A549 (cell line): ENCODE results near the gene SVOPL. TPM values are rescaled to one million over a fixed set of nuclear protein-coding genes. Genes with fewer than 3 reads are reported as not detected.

Experiments
- ATAC-seq, 2 experiments: fragments of 200-7000 bp in 1 of 2; fragments of >200 bp in 1 of 2; cut with Nextera tagmentation in 1 of 2; cut with Tn5 transposase in 1 of 2; 3 replicates each; pipeline versions ENCODE4 v1.8.0 to v1.9.1; 2018 to 2020; ENCODE audit warnings: mild to moderate bottlenecking in 1 of 2, moderate library complexity in 1 of 2
- CTCF ChIA-PET: fragments of 300-600 bp; sonication (Branson Sonifier 250); formaldehyde crosslinking; extraction: SDS; loops from one replicate; lab custom pipeline; 2021; ENCODE audit warnings: antibody characterized with exemption, inconsistent platforms; lab: Yijun Ruan, JAX
- POLR2A ChIA-PET: fragments of 350-600 bp; formaldehyde crosslinking; extraction: SDS; loops from one replicate; lab custom pipeline; 2021; ENCODE audit warnings: antibody characterized with exemption, inconsistent platforms; lab: Yijun Ruan, JAX
- DNase-seq, 2 experiments: peaks; one replicate each; pipeline versions ENCODE4 v3.0.0 to v3.0.0-alpha.2; 2011 to 2016; ENCODE audit warnings: low read depth in 1 of 2, low spot score in 1 of 2
- FAIRE-seq: peaks from 2 replicates; lab custom pipeline; 2011; peaks lifted over from hg19 to GRCh38; lab: Jason Lieb, UNC
- H3K27ac ChIP-seq, 2 experiments: fragments of >200 bp; sonication (Bioruptor Twin); formaldehyde crosslinking; 3 replicates each; pipeline ENCODE4 v1.5.1; 2016 to 2017
- H3K4me1 ChIP-seq: fragments of >200 bp; sonication (Bioruptor Twin); formaldehyde crosslinking; 3 replicates; pipeline ENCODE4 v1.6.1; 2016
- H3K4me2 ChIP-seq: fragments of >200 bp; sonication (Bioruptor Twin); formaldehyde crosslinking; 3 replicates; pipeline ENCODE4 v1.6.1; 2016
- H3K4me3 ChIP-seq: fragments of >200 bp; sonication (Bioruptor Twin); formaldehyde crosslinking; 3 replicates; pipeline ENCODE4 v1.5.1; 2016
- H3K9me3 ChIP-seq: fragments of >200 bp; sonication (Bioruptor Twin); formaldehyde crosslinking; 3 replicates; pipeline ENCODE4 v1.6.1; 2016
- CEBPB ChIP-seq, 2 experiments: fragments of >200 bp in 1 of 2; sonication (Bioruptor Twin) in 1 of 2; formaldehyde crosslinking in 1 of 2; IDR thresholded peaks; 2 replicates each; pipeline ENCODE4 v1.6.1; 2012 to 2016
- EHF ChIP-seq: fragments of 250-450 bp; sonication (Bioruptor Pico); IDR thresholded peaks from 2 replicates; pipeline ENCODE4 v1.5.0; 2020; ENCODE audit warnings: mild to moderate bottlenecking
- ELK1 ChIP-seq: fragments of 150-350 bp; IDR thresholded peaks from 2 replicates; pipeline ENCODE4 v1.6.1; 2014; ENCODE audit warnings: low read depth, mild to moderate bottlenecking, low read length
- FOSB ChIP-seq: fragments of 250-450 bp; sonication (Bioruptor Pico); IDR thresholded peaks from 2 replicates; pipeline ENCODE4 v1.5.0; 2020; ENCODE audit warnings: mild to moderate bottlenecking, moderate library complexity
- GATA3 ChIP-seq: IDR thresholded peaks from 2 replicates; pipeline ENCODE4 v1.6.1; 2012; ENCODE audit warnings: borderline replicate concordance
- HEYL ChIP-seq: fragments of 250-450 bp; sonication (Bioruptor Pico); IDR thresholded peaks from 2 replicates; pipeline ENCODE4 v1.8.0; 2021; ENCODE audit warnings: mild to moderate bottlenecking, moderate library complexity
- HOXB13 ChIP-seq: fragments of 250-450 bp; sonication (Bioruptor Pico); IDR thresholded peaks from 2 replicates; pipeline ENCODE4 v1.5.0; 2020; ENCODE audit warnings: low read depth, mild to moderate bottlenecking, moderate library complexity
- KDM5A ChIP-seq: fragments of 200-600 bp; sonication (generic); IDR thresholded peaks from 2 replicates; pipeline ENCODE4 v1.6.1; 2016; ENCODE audit warnings: antibody characterized with exemption, mild to moderate bottlenecking
- NFE2L2 ChIP-seq: fragments of 150-350 bp; conservative IDR thresholded peaks from 2 replicates; pipeline ENCODE4 v1.6.1; 2014; ENCODE audit warnings: low read length
- PHF8 ChIP-seq: fragments of 200-600 bp; sonication (generic); IDR thresholded peaks from 2 replicates; pipeline ENCODE4 v1.6.1; 2016; ENCODE audit warnings: low read depth, mild to moderate bottlenecking, antibody characterized with exemption, moderate library complexity, borderline replicate concordance
- POLR2AphosphoS2 ChIP-seq: conservative IDR thresholded peaks from 2 replicates; pipeline ENCODE4 v1.6.1; 2012; ENCODE audit warnings: low read length, improper control_type of control experiment, inconsistent platforms
- RAD21 ChIP-seq, 2 experiments: fragments of >200 bp in 1 of 2; sonication (Bioruptor Twin) in 1 of 2; formaldehyde crosslinking in 1 of 2; IDR thresholded peaks in 1 of 2; conservative IDR thresholded peaks in 1 of 2; 2 replicates in 1 of 2; 3 replicates in 1 of 2; pipeline ENCODE4 v1.6.1; 2012 to 2018; ENCODE audit warnings: inconsistent platforms in 1 of 2
- RCOR1 ChIP-seq: fragments of 150-350 bp; IDR thresholded peaks from 2 replicates; pipeline ENCODE4 v1.6.1; 2014; ENCODE audit warnings: antibody characterized with exemption, low read length, low read depth
- RFX5 ChIP-seq: fragments of 450-650 bp; IDR thresholded peaks from 2 replicates; pipeline ENCODE4 v1.7.1; 2014; ENCODE audit warnings: antibody characterized with exemption, mild to moderate bottlenecking, moderate library complexity
- SREBF2 ChIP-seq: fragments of 450-650 bp; IDR thresholded peaks from 2 replicates; pipeline ENCODE4 v1.6.1; 2014; ENCODE audit warnings: mild to moderate bottlenecking, moderate library complexity
- ZSCAN20 ChIP-seq: fragments of 250-450 bp; sonication (Bioruptor Pico); IDR thresholded peaks from 2 replicates; pipeline ENCODE4 v1.8.0; 2022; ENCODE audit warnings: mild to moderate bottlenecking, moderate library complexity
- WGBS: methylation state at CpG from one replicate; pipeline ENCODE4 v1.1.6; 2017; ENCODE audit errors: missing lambda C conversion rate; 5-methylcytosine and 5-hydroxymethylcytosine counted together
- polyA plus RNA-seq, 4 experiments: library from polyadenylated mRNA; depleted of rRNA in 3 of 4; stranded (reverse); fragments of >200 nt; fragmentation: RNase III in 1 of 4; extraction: RNeasy Plus Mini Kit Qiagen cat#74134 plus additional on column Dnase treatment in 1 of 4; gene quantifications; 2 replicates in 3 of 4; 3 replicates in 1 of 4; pipeline ENCODE4 v1.2.3, GENCODE V29; 2011 to 2017
- TF ChIP-seq, protein P1 (sequence below): IDR thresholded peaks from 2 replicates; pipeline ENCODE4 v1.6.1; 2012; ENCODE audit warnings: low read depth, borderline replicate concordance
- TF ChIP-seq, protein P2 (sequence below): fragments of 200-600 bp; sonication (generic); IDR thresholded peaks from 2 replicates; pipeline ENCODE4 v1.6.1; 2016; ENCODE audit warnings: antibody characterized with exemption, mild to moderate bottlenecking, moderate library complexity
- TF ChIP-seq, protein P3 (sequence below): fragments of 250-450 bp; sonication (Bioruptor Pico); IDR thresholded peaks from 2 replicates; pipeline ENCODE4 v1.5.0; 2021; ENCODE audit warnings: mild to moderate bottlenecking, moderate library complexity, borderline replicate concordance

The SVOPL gene
- polyA plus RNA-seq, 2 of the 4 experiments (the other 2 are of a cell fraction): 0.21 TPM; not detected in 1

DNA sequence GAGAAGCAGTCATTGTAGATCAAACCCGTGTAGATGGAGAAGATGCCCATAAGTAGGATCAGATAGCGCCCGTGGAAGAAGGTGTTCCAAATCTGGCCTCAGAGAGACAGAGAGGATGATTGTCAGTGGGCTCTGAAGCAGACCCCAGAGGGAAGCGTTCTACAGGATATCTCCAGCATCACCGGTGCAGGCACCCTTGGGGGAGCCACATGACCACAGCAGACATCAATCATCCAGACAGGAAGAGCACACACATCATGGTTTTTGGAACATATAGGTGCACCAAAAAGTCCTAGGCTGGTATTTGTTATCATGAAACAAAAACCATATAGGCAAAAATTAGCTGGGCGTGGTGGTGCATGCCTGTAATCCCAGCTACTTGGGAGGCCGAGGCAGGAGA is 44.0 kb upstream of the SVOPL start:
- no peaks in the 10 kb centered on the region for H3K9me3 ChIP-seq
- TF ChIP-seq EHF (CRISPR knock-in tag): no peak
- no peak for TF ChIP-seq RFX5
- TF ChIP-seq ELK1: no peak
- TF ChIP-seq, protein P1, sequence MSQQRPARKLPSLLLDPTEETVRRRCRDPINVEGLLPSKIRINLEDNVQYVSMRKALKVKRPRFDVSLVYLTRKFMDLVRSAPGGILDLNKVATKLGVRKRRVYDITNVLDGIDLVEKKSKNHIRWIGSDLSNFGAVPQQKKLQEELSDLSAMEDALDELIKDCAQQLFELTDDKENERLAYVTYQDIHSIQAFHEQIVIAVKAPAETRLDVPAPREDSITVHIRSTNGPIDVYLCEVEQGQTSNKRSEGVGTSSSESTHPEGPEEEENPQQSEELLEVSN: no peak
- TF ChIP-seq, protein P2, sequence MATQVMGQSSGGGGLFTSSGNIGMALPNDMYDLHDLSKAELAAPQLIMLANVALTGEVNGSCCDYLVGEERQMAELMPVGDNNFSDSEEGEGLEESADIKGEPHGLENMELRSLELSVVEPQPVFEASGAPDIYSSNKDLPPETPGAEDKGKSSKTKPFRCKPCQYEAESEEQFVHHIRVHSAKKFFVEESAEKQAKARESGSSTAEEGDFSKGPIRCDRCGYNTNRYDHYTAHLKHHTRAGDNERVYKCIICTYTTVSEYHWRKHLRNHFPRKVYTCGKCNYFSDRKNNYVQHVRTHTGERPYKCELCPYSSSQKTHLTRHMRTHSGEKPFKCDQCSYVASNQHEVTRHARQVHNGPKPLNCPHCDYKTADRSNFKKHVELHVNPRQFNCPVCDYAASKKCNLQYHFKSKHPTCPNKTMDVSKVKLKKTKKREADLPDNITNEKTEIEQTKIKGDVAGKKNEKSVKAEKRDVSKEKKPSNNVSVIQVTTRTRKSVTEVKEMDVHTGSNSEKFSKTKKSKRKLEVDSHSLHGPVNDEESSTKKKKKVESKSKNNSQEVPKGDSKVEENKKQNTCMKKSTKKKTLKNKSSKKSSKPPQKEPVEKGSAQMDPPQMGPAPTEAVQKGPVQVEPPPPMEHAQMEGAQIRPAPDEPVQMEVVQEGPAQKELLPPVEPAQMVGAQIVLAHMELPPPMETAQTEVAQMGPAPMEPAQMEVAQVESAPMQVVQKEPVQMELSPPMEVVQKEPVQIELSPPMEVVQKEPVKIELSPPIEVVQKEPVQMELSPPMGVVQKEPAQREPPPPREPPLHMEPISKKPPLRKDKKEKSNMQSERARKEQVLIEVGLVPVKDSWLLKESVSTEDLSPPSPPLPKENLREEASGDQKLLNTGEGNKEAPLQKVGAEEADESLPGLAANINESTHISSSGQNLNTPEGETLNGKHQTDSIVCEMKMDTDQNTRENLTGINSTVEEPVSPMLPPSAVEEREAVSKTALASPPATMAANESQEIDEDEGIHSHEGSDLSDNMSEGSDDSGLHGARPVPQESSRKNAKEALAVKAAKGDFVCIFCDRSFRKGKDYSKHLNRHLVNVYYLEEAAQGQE: no peak
- TF ChIP-seq GATA3: no peak
- no peak for TF ChIP-seq RAD21 (conservative IDR thresholded peaks at IDR 0.05 in 1 of 2, IDR thresholded peaks at IDR 0.05 in 1 of 2)
- TF ChIP-seq FOSB (CRISPR knock-in tag): no peak
- TF ChIP-seq POLR2AphosphoS2: no peak
- TF ChIP-seq KDM5A: no peak
- no peak for TF ChIP-seq ZSCAN20 (CRISPR knock-in tag)
- no peak for TF ChIP-seq HEYL (CRISPR knock-in tag)
- no peaks in the 10 kb centered on the region for H3K4me1 ChIP-seq
- 86% methylated on average over 7 of the region's 7 CpGs for WGBS
- H3K4me3 ChIP-seq: no peak overlapping the region
- ChIA-PET CTCF (no interaction called here), POLR2A (no interaction called here)
- ATAC-seq (no peak), FAIRE-seq (no peak), DNase-seq (no peak)
- no peak overlapping the region for H3K4me2 ChIP-seq
- H3K27ac ChIP-seq: no peak overlapping the region

GRCh38 chr7:138741453-138741735 is 40.2 kb upstream of the SVOPL start:
- ATAC-seq (no peak), FAIRE-seq (no peak), DNase-seq (no peak)
- ChIA-PET POLR2A (no interaction called here), CTCF (interaction anchor here (1.4 to 1.8 kb wide), 2 partner anchors 580 to 838 kb away, joined by 3 to 4 read pairs; no protein-coding TSS in a partner anchor)
- WGBS: 84% methylated on average over 5 of the region's 5 CpGs
- Histone ChIP-seq H3K9me3 (no peaks in the 10 kb centered on the region), H3K4me2 (no peak overlapping the region), H3K4me3 (no peak overlapping the region), H3K27ac (no peak overlapping the region), H3K4me1 (peaks cover 5% of the 10 kb centered on the region; the same call in 1 of the 3 replicates)
- TF ChIP-seq SREBF2 (no peak), NFE2L2 (no peak), HOXB13 (CRISPR knock-in tag) (no peak), RCOR1 (no peak), KDM5A (no peak), CEBPB (IDR thresholded peaks at IDR 0.05) (no peak), PHF8 (no peak), HEYL (CRISPR knock-in tag) (no peak)
- TF ChIP-seq, protein P3, sequence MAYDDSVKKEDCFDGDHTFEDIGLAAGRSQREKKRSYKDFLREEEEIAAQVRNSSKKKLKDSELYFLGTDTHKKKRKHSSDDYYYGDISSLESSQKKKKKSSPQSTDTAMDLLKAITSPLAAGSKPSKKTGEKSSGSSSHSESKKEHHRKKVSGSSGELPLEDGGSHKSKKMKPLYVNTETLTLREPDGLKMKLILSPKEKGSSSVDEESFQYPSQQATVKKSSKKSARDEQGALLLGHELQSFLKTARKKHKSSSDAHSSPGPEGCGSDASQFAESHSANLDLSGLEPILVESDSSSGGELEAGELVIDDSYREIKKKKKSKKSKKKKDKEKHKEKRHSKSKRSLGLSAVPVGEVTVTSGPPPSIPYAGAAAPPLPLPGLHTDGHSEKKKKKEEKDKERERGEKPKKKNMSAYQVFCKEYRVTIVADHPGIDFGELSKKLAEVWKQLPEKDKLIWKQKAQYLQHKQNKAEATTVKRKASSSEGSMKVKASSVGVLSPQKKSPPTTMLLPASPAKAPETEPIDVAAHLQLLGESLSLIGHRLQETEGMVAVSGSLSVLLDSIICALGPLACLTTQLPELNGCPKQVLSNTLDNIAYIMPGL (CRISPR knock-in tag): no peak
